Neuronal stem cell (in vitro differentiated cells): ENCODE measurements around the gene TACSTD2.
A peak's percentile ranks its signal among the peaks of the same experiment; 100 is the strongest.
"Not testable (repeated sequence)": the region's sequence is repeated elsewhere in the genome, so short reads cannot be mapped to it uniquely, and the experiment has no call there.

ENCODE experiments used
- DNase-seq: peaks from one replicate; pipeline ENCODE4 v3.0.0-alpha.2; 2013; ENCODE audit warnings: low spot score
- H2AFZ ChIP-seq: one replicate; pipeline ENCODE4 v1.6.1; 2013; ENCODE audit warnings: mild to moderate bottlenecking, low read length, inconsistent platforms
- H2AK5ac ChIP-seq: 2 replicates; pipeline ENCODE4 v1.6.1; 2013; ENCODE audit warnings: low read depth, mild to moderate bottlenecking, inconsistent platforms, low read length, moderate library complexity, mixed read lengths
- H2BK120ac ChIP-seq: 2 replicates; pipeline ENCODE4 v1.6.1; 2013; ENCODE audit warnings: low read depth, mild to moderate bottlenecking, inconsistent platforms, low read length, moderate library complexity, mixed read lengths
- H2BK12ac ChIP-seq: one replicate; pipeline ENCODE4 v1.6.1; 2013; ENCODE audit warnings: low read length, inconsistent platforms
- H2BK15ac ChIP-seq: 2 replicates; pipeline ENCODE4 v1.6.1; 2013; ENCODE audit warnings: mild to moderate bottlenecking, low read length, inconsistent platforms, mixed read lengths
- H2BK5ac ChIP-seq: one replicate; pipeline ENCODE4 v1.6.1; 2013; ENCODE audit warnings: inconsistent platforms, mild to moderate bottlenecking, low read length, moderate library complexity
- H3K14ac ChIP-seq: one replicate; pipeline ENCODE4 v1.6.1; 2013; ENCODE audit warnings: low read length, inconsistent platforms
- H3K18ac ChIP-seq: 2 replicates; pipeline ENCODE4 v1.6.1; 2013; ENCODE audit warnings: low read length, inconsistent platforms
- H3K23ac ChIP-seq: 2 replicates; pipeline ENCODE4 v1.6.1; 2013; ENCODE audit warnings: low read depth, mild to moderate bottlenecking, mixed read lengths, low read length, inconsistent platforms; ENCODE audit not compliant: poor library complexity
- H3K27ac ChIP-seq: replicated peaks from 3 replicates; pipeline ENCODE4 v1.5.1; 2013; ENCODE audit warnings: low read length, inconsistent platforms
- H3K27me3 ChIP-seq, 3 experiments: 2 replicates each; pipeline ENCODE4 v1.6.1; 2013; ENCODE audit warnings: low read length in 3 of 3, mild to moderate bottlenecking in 2 of 3, inconsistent platforms in 1 of 3, low read depth in 1 of 3, mixed read lengths in 1 of 3, moderate library complexity in 1 of 3; ENCODE audit not compliant: control insufficient read depth in 3 of 3, insufficient read depth in 3 of 3
- H3K36me3 ChIP-seq, 2 donors: replicated peaks in 1 of 2; 2 replicates each; pipeline ENCODE4 v1.6.1; 2013; ENCODE audit warnings: low read length in 2 of 2; ENCODE audit not compliant: control insufficient read depth in 2 of 2, insufficient read depth in 2 of 2
- H3K4ac ChIP-seq: 2 replicates; pipeline ENCODE4 v1.6.1; 2013; ENCODE audit warnings: inconsistent platforms, mild to moderate bottlenecking, low read length, moderate library complexity
- H3K4me1 ChIP-seq, 2 donors: 1 replicate in 1 of 2; 2 replicates in 1 of 2; pipeline ENCODE4 v1.6.1; 2013; ENCODE audit warnings: low read length in 2 of 2, low read depth in 1 of 2; ENCODE audit not compliant: control insufficient read depth in 2 of 2, insufficient read depth in 1 of 2
- H3K4me2 ChIP-seq: one replicate; pipeline ENCODE4 v1.6.1; 2013; ENCODE audit warnings: mild to moderate bottlenecking, low read length, inconsistent platforms; ENCODE audit not compliant: insufficient read depth, poor library complexity, severe bottlenecking
- H3K4me3 ChIP-seq, 2 donors: 2 replicates each; pipeline ENCODE4 v1.5.1; 2013; ENCODE audit warnings: low read length in 2 of 2, mild to moderate bottlenecking in 2 of 2, inconsistent platforms in 1 of 2, moderate library complexity in 1 of 2
- H3K79me1 ChIP-seq: one replicate; pipeline ENCODE4 v1.6.1; 2013; ENCODE audit warnings: low read depth, mild to moderate bottlenecking, inconsistent platforms, low read length, moderate library complexity
- H3K9ac ChIP-seq: one replicate; pipeline ENCODE4 v1.6.1; 2013; ENCODE audit warnings: mild to moderate bottlenecking, low read depth, low read length, inconsistent platforms; ENCODE audit not compliant: poor library complexity
- H3K9me3 ChIP-seq, 2 donors: replicated peaks in 1 of 2; 2 replicates each; pipeline versions ENCODE3 to v1.6.1; 2013; ENCODE audit warnings: low read length in 2 of 2, mild to moderate bottlenecking in 2 of 2, inconsistent platforms in 1 of 2, low read depth in 1 of 2, mixed read lengths in 1 of 2, moderate library complexity in 1 of 2; ENCODE audit not compliant: control insufficient read depth in 2 of 2, insufficient read depth in 1 of 2
- H4K8ac ChIP-seq: one replicate; pipeline ENCODE4 v1.6.1; 2013; ENCODE audit warnings: low read depth, mild to moderate bottlenecking, inconsistent platforms, low read length, moderate library complexity
- H4K91ac ChIP-seq: one replicate; pipeline ENCODE4 v1.6.1; 2013; ENCODE audit warnings: low read length, low read depth, mild to moderate bottlenecking, inconsistent platforms; ENCODE audit not compliant: poor library complexity
- WGBS, 2 donors: extraction: QIAGEN DNeasy Blood & Tissue Kit; methylation state at CpG; one replicate each; pipeline ENCODE4 v1.1.7; 2013; ENCODE audit warnings: missing lambda C conversion rate in 2 of 2, mixed read lengths in 1 of 2; ENCODE audit not compliant: insufficient read length in 2 of 2, insufficient replicate concordance in 1 of 2; ENCODE audit errors: extremely low coverage in 2 of 2; 5-methylcytosine and 5-hydroxymethylcytosine counted together

TACSTD2 gene

GRCh38 chr1:58549291-58549690 lies 27.8 kb downstream of the TACSTD2 start:
- not testable (repeated sequence) for H3K4me2 ChIP-seq, H3K14ac ChIP-seq, H3K9me3 ChIP-seq, H2BK5ac ChIP-seq, H3K27me3 ChIP-seq, H3K9ac ChIP-seq, H3K4me3 ChIP-seq, H2AFZ ChIP-seq, H3K4ac ChIP-seq, H2BK12ac ChIP-seq, H4K91ac ChIP-seq, H3K23ac ChIP-seq, DNase-seq, H2BK15ac ChIP-seq, H3K36me3 ChIP-seq, H3K4me1 ChIP-seq, H2AK5ac ChIP-seq, H2BK120ac ChIP-seq, H3K79me1 ChIP-seq, H3K18ac ChIP-seq, H4K8ac ChIP-seq, H3K27ac ChIP-seq
- WGBS, 2 donors = no CpG with 5 or more reads among the region's 6 CpGs

GRCh38 chr1:58548371-58548770 lies 28.7 kb downstream of the TACSTD2 start:
- no peak overlapping the region for H2AFZ ChIP-seq
- no peak overlapping the region for H2AK5ac ChIP-seq
- peaks cover 0 to 4% (median 0%) of the 10 kb centered on the region in 3 experiments for H3K27me3 ChIP-seq

GRCh38 chr1:58546520-58547308 lies 30.3 kb downstream of the TACSTD2 start, which contains the start of gene OMA1:
Gene OMA1 (minus strand): TSS chr1:58546726. CDS start chr1:58539294, 7,432 bp downstream.
- Histone ChIP-seq H2BK15ac (peak within 1 kb of the TSS; percentile 68), H3K4ac (no peak within 1 kb of the TSS), H4K8ac (no peak within 1 kb of the TSS), H3K36me3 (no peaks in the 10 kb centered on the region), H3K14ac (peak within 1 kb of the TSS; percentile 79), H3K4me2 (peak within 1 kb of the TSS; percentile 55), H2BK12ac (no peak within 1 kb of the TSS), H3K18ac (peak within 1 kb of the TSS; percentile 85), H2BK5ac (peak within 1 kb of the TSS; percentile 47), H4K91ac (no peak within 1 kb of the TSS), H3K9ac (peak within 1 kb of the TSS; percentile 82), H3K4me1 (peaks cover 1 to 7% of the 10 kb centered on the region in 2 donors), H3K79me1 (no peaks in the 10 kb centered on the region), H3K27me3 (peaks cover 0 to 4% (median 0%) of the 10 kb centered on the region in 3 experiments), H2AK5ac (no peak within 1 kb of the TSS), H3K9me3 (no peaks in the 10 kb centered on the region), H3K27ac (peak within 1 kb of the TSS; percentile 84), H3K23ac (peak within 1 kb of the TSS; percentile 96), H2AFZ (peak within 1 kb of the TSS; percentile 92), H3K4me3 (peak within 1 kb of the TSS; percentile 59 to 79), H2BK120ac (no peak within 1 kb of the TSS)
- peak; percentile 95 for DNase-seq
- WGBS, 2 donors = no CpG with 5 or more reads among the region's 46 CpGs

More at GRCh38 chr1:58548371-58548770, 28.7 kb downstream of the TACSTD2 start:
- H3K9me3 ChIP-seq = no peaks in the 10 kb centered on the region
- no peak overlapping the region for H3K4me2 ChIP-seq
- H2BK15ac ChIP-seq = no peak overlapping the region
- H3K79me1 ChIP-seq = no peaks in the 10 kb centered on the region
- DNase-seq = no peak
- H3K36me3 ChIP-seq = no peaks in the 10 kb centered on the region
- no peak overlapping the region for H3K14ac ChIP-seq
- no peak overlapping the region for H3K18ac ChIP-seq
- H3K4ac ChIP-seq = no peak overlapping the region
- peaks cover 1 to 7% of the 10 kb centered on the region in 2 donors for H3K4me1 ChIP-seq
- H4K8ac ChIP-seq = no peak overlapping the region
- no peak overlapping the region for H2BK12ac ChIP-seq
- no peak overlapping the region for H2BK5ac ChIP-seq
- no peak overlapping the region for H3K9ac ChIP-seq
- no peak overlapping the region for H3K4me3 ChIP-seq
- no peak overlapping the region for H4K91ac ChIP-seq
- no peak overlapping the region for H3K27ac ChIP-seq
- no CpG with 5 or more reads among the region's 2 CpGs for WGBS, 2 donors
- H2BK120ac ChIP-seq = no peak overlapping the region
- H3K23ac ChIP-seq = no peak overlapping the region
